GM12878 (cell line): Measurements from ENCODE around the gene GRIK4. TPM values are rescaled to one million over a fixed set of nuclear protein-coding genes. Genes with fewer than 3 reads are reported as not detected.

ENCODE experiments used
- ATAC-seq: fragments of 200-7000 bp; cut with Tn5 transposase; 3 replicates; pipeline ENCODE4 v1.9.1; 2020; ENCODE audit warnings: mild to moderate bottlenecking, moderate library complexity
- BruUV-seq: library from RNA; stranded (reverse); fragments of 400-500 nt; replicated peaks from 2 replicates; lab custom pipeline; 2021; lab: Mats Ljungman, UMichigan
- CTCF ChIA-PET: fragments of 300-600 bp; sonication (Branson Sonifier 250); formaldehyde crosslinking; extraction: SDS; loops from one replicate; lab custom pipeline; 2021; ENCODE audit warnings: inconsistent platforms; lab: Yijun Ruan, JAX
- POLR2A ChIA-PET: fragments of 350-600 bp; formaldehyde crosslinking; extraction: SDS; loops from one replicate; lab custom pipeline; 2021; ENCODE audit warnings: inconsistent platforms; lab: Charles Lee
- RAD21 ChIA-PET: fragments of 300-600 bp; sonication (Branson Sonifier 250); formaldehyde crosslinking; loops from one replicate; lab custom pipeline; 2023; ENCODE audit warnings: antibody characterized with exemption; ENCODE audit not compliant: unreplicated experiment; lab: Charles Lee
- SMC1A ChIA-PET: fragments of 300-600 bp; sonication (Branson Sonifier 250); formaldehyde crosslinking; loops from one replicate; lab custom pipeline; 2023; ENCODE audit not compliant: unreplicated experiment, uncharacterized antibody; lab: Charles Lee
- DNase-seq: peaks from one replicate; pipeline ENCODE4 v3.0.0-alpha.2; 2011; ENCODE audit warnings: low read depth, low spot score
- FAIRE-seq: peaks from 3 replicates; lab custom pipeline; 2011; peaks lifted over from hg19 to GRCh38; lab: Jason Lieb, UNC
- H2AFZ ChIP-seq: 2 replicates; pipeline ENCODE4 v1.6.0; 2011; ENCODE audit warnings: low read depth, low read length, control low read depth; ENCODE audit not compliant: control insufficient read depth
- H3K27ac ChIP-seq: 2 replicates; pipeline ENCODE4 v1.5.1; 2011; ENCODE audit warnings: control low read depth; ENCODE audit not compliant: control insufficient read depth, insufficient read depth
- H3K27me3 ChIP-seq, 2 experiments: replicated peaks in 1 of 2; 2 replicates each; pipeline versions ENCODE4 v1.6.0 to v1.6.1; 2011; ENCODE audit warnings: low read length in 1 of 2; ENCODE audit not compliant: control insufficient read depth in 2 of 2, insufficient read depth in 2 of 2
- H3K36me3 ChIP-seq, 2 experiments: 2 replicates each; pipeline ENCODE4 v1.5.1; 2011; ENCODE audit warnings: low read length in 1 of 2; ENCODE audit not compliant: control insufficient read depth in 2 of 2, insufficient read depth in 2 of 2
- H3K4me1 ChIP-seq: 2 replicates; pipeline ENCODE4 v1.6.1; 2011; ENCODE audit warnings: mild to moderate bottlenecking, low read length, moderate library complexity, mixed read lengths; ENCODE audit not compliant: control insufficient read depth, insufficient read depth
- H3K4me2 ChIP-seq: 2 replicates; pipeline ENCODE4 v1.6.0; 2011; ENCODE audit warnings: control low read depth; ENCODE audit not compliant: control insufficient read depth, insufficient read depth
- H3K4me3 ChIP-seq: fragments of 200-600 bp; sonication (generic); 2 replicates; pipeline ENCODE4 v1.5.1; 2016
- H3K79me2 ChIP-seq: 2 replicates; pipeline ENCODE4 v1.6.0; 2011; ENCODE audit warnings: low read length; ENCODE audit not compliant: control insufficient read depth, insufficient read depth
- H3K9ac ChIP-seq: 2 replicates; pipeline ENCODE4 v1.8.0; 2011; ENCODE audit warnings: low read length, control low read depth, mixed read lengths; ENCODE audit not compliant: control insufficient read depth, insufficient read depth
- H3K9me3 ChIP-seq: replicated peaks from 3 replicates; pipeline ENCODE4 v1.5.1; 2011; ENCODE audit warnings: mild to moderate bottlenecking, low read length; ENCODE audit not compliant: control insufficient read depth, insufficient read depth
- H4K20me1 ChIP-seq: 2 replicates; pipeline ENCODE4 v1.6.0; 2011; ENCODE audit not compliant: control insufficient read depth, insufficient read depth
- ATF3 ChIP-seq: IDR thresholded peaks from 2 replicates; pipeline ENCODE4 v1.6.1; 2011; ENCODE audit warnings: low read depth, mild to moderate bottlenecking, low read length, moderate library complexity, borderline replicate concordance; ENCODE audit errors: extremely low read depth
- BACH1 ChIP-seq: fragments of 450-650 bp; IDR thresholded peaks from 2 replicates; pipeline ENCODE4 v1.6.1; 2017; ENCODE audit warnings: mild to moderate bottlenecking, borderline replicate concordance
- BCL11A ChIP-seq: IDR thresholded peaks from 2 replicates; pipeline ENCODE4 v1.6.1; 2011; ENCODE audit warnings: low read depth, low read length
- CHD2 ChIP-seq: IDR thresholded peaks from 2 replicates; pipeline ENCODE4 v1.6.1; 2011; ENCODE audit warnings: low read depth, low read length, improper control_type of control experiment, borderline replicate concordance
- CREB1 ChIP-seq: IDR thresholded peaks from 2 replicates; pipeline ENCODE4 v1.6.1; 2012; ENCODE audit warnings: low read depth, mild to moderate bottlenecking, inconsistent platforms
- HDAC2 ChIP-seq: fragments of 200-600 bp; sonication (generic); IDR thresholded peaks from 2 replicates; pipeline ENCODE4 v1.6.1; 2017
- KAT2A ChIP-seq: conservative IDR thresholded peaks from 2 replicates; pipeline ENCODE4 v1.6.1; 2011; ENCODE audit warnings: low read depth, low read length; ENCODE audit not compliant: control insufficient read depth
- KDM1A ChIP-seq: fragments of 200-600 bp; sonication (generic); IDR thresholded peaks from 2 replicates; pipeline ENCODE4 v1.6.1; 2016; ENCODE audit warnings: borderline replicate concordance
- MTA2 ChIP-seq: fragments of 450-650 bp; IDR thresholded peaks from 2 replicates; pipeline ENCODE4 v1.6.1; 2016; ENCODE audit warnings: low read depth, mild to moderate bottlenecking, moderate library complexity
- MXI1 ChIP-seq: fragments of 150-350 bp; IDR thresholded peaks from 2 replicates; pipeline ENCODE4 v1.6.1; 2011; ENCODE audit warnings: low read depth, mild to moderate bottlenecking, inconsistent platforms, low read length, improper control_type of control experiment
- NRF1 ChIP-seq: conservative IDR thresholded peaks from 2 replicates; pipeline ENCODE4 v1.6.1; 2011; ENCODE audit warnings: mild to moderate bottlenecking, low read depth, low read length, improper control_type of control experiment
- POLR2AphosphoS5 ChIP-seq: IDR thresholded peaks from 2 replicates; pipeline ENCODE4 v1.6.1; 2011; ENCODE audit warnings: mild to moderate bottlenecking, low read length, inconsistent platforms
- PRDM15 ChIP-seq: fragments of 450-650 bp; formaldehyde crosslinking; IDR thresholded peaks from 2 replicates; pipeline ENCODE4 v1.4.0; 2020; ENCODE audit warnings: mild to moderate bottlenecking, moderate library complexity
- SMAD1 ChIP-seq: fragments of 450-650 bp; IDR thresholded peaks from 2 replicates; pipeline ENCODE4 v1.6.1; 2018; ENCODE audit warnings: mild to moderate bottlenecking, low read depth; ENCODE audit not compliant: partially characterized antibody
- STAT3 ChIP-seq: IDR thresholded peaks from 2 replicates; pipeline ENCODE4 v1.6.1; 2011; ENCODE audit warnings: low read depth, low read length, improper control_type of control experiment
- ZNF622 ChIP-seq: fragments of 450-650 bp; IDR thresholded peaks from 2 replicates; pipeline ENCODE4 v1.6.1; 2017; ENCODE audit warnings: mild to moderate bottlenecking, inconsistent platforms
- WGBS: methylation state at CpG from one replicate; pipeline ENCODE4 v1.1.6; 2016; ENCODE audit warnings: low lambda C conversion rate; ENCODE audit not compliant: insufficient replicate concordance, insufficient coverage; ENCODE audit errors: missing lambda C conversion rate; 5-methylcytosine and 5-hydroxymethylcytosine counted together
- in situ Hi-C: fragments of 300-500 bp; cut with MboI; formaldehyde crosslinking; loops from 9 replicates; pipeline ENCODE4 v1.14.3; 2018; ENCODE audit warnings: mixed read lengths
- intact Hi-C: fragments of 100-400 bp; cut with micrococcal nuclease; formaldehyde crosslinking; loops from one replicate; pipeline ENCODE4 v1.14.2; 2022; ENCODE audit not compliant: unreplicated experiment
- polyA plus RNA-seq, 11 experiments: library from polyadenylated mRNA; depleted of rRNA in 4 of 11; unstranded in 6 of 11; stranded (reverse) in 5 of 11; fragments of >200 nt; fragmentation: Nextera tagmentation in 4 of 11; fragmentation: Illumina TruSeq in 1 of 11; extraction: Ambion mirVana in 4 of 11; extraction: Trizol in 1 of 11; gene quantifications; 1 replicate in 1 of 11; 2 replicates in 10 of 11; pipeline versions ENCODE4 v1.2.1 to v1.2.3, GENCODE V29; 2011 to 2016; ENCODE audit warnings: inconsistent platforms in 2 of 11, missing spikeins in 2 of 11, low read depth in 1 of 11
- total RNA-seq, 4 experiments: library from RNA; depleted of rRNA in 3 of 4; stranded (reverse); fragments of >200 nt in 3 of 4; fragmentation: Illumina TruSeq in 1 of 4; extraction: Trizol in 1 of 4; gene quantifications; 2 replicates each; pipeline versions ENCODE4 v1.2.1 to v1.2.3, GENCODE V29; 2013 to 2021

GRIK4 gene
- total and polyA plus RNA-seq, 10 of the 15 experiments (the other 5 are each of a cell fraction or from before 2014, with no cell fraction given): 0.33 to 3.6 (median 0.72) TPM

GRCh38 chr11:120513436-120514315 is 2.1 kb downstream of the GRIK4 start:
- FAIRE-seq (no peak), DNase-seq (no peak), ATAC-seq (no peak; the same call in 2 of the 3 replicates)
- Histone ChIP-seq H3K4me2 (no peak overlapping the region), H3K79me2 (no peaks in the 10 kb centered on the region), H3K27me3 (no peaks in the 10 kb centered on the region), H3K27ac (no peak overlapping the region), H3K36me3 (no peaks in the 10 kb centered on the region; a peak in 1 of 4 replicates), H3K4me1 (no peaks in the 10 kb centered on the region; the same call in 1 of the 2 replicates), H3K9ac (no peak overlapping the region), H4K20me1 (no peaks in the 10 kb centered on the region; the same call in 1 of the 2 replicates), H3K4me3 (no peak overlapping the region), H2AFZ (no peak overlapping the region), H3K9me3 (no peaks in the 10 kb centered on the region)
- POLR2A ChIA-PET: no interaction called here
- no TSS peak for BruUV-seq
- 57% methylated on average over 19 of the region's 19 CpGs for WGBS
- in situ Hi-C loops: loop anchor here (10.0 kb wide), 1 partner anchor 171 kb away; no protein-coding TSS in a partner anchor
- intact Hi-C loops: loop anchor here (5.0 kb wide), 1 partner anchor 599 kb away; no protein-coding TSS in a partner anchor
- TF ChIP-seq CREB1: no peak
- no peak for TF ChIP-seq KAT2A
- no peak for TF ChIP-seq NRF1
- TF ChIP-seq HDAC2: no peak
- no peak for TF ChIP-seq POLR2AphosphoS5
- no peak for TF ChIP-seq MTA2
- TF ChIP-seq CHD2: no peak
- no peak for TF ChIP-seq PRDM15 (CRISPR knock-in tag)
- no peak for TF ChIP-seq KDM1A
- TF ChIP-seq ATF3: no peak
- TF ChIP-seq MXI1: no peak
- TF ChIP-seq BCL11A: no peak
- no peak for TF ChIP-seq STAT3
- TF ChIP-seq SMAD1: no peak
- no peak for TF ChIP-seq ZNF622
- TF ChIP-seq BACH1: no peak
- RAD21 ChIA-PET: interaction anchor here (0.6 to 5.0 kb wide), 3 partner anchors 88 to 439 kb away, joined by 3 to 64 read pairs (median 6); no protein-coding TSS in a partner anchor
- SMC1A ChIA-PET: interaction anchor here (1.3 to 5.1 kb wide), 5 partner anchors 47 to 414 kb away, joined by 3 to 32 read pairs (median 4); no protein-coding TSS in a partner anchor
- CTCF ChIA-PET: interaction anchor here (1.1 to 8.9 kb wide), 6 partner anchors 11 to 289 kb away, joined by 3 to 95 read pairs (median 8); no protein-coding TSS in a partner anchor
